GM04503 (cell line): Measurements from ENCODE around the gene ZNF462.
"Not testable (repeated sequence)": the region's sequence is repeated elsewhere in the genome, so short reads cannot be mapped to it uniquely, and the experiment has no call there.

Experiments
- DNase-seq: peaks from one replicate; pipeline ENCODE4 v3.0.0-alpha.2; 2012; ENCODE audit warnings: low read depth

Gene ZNF462

DNA sequence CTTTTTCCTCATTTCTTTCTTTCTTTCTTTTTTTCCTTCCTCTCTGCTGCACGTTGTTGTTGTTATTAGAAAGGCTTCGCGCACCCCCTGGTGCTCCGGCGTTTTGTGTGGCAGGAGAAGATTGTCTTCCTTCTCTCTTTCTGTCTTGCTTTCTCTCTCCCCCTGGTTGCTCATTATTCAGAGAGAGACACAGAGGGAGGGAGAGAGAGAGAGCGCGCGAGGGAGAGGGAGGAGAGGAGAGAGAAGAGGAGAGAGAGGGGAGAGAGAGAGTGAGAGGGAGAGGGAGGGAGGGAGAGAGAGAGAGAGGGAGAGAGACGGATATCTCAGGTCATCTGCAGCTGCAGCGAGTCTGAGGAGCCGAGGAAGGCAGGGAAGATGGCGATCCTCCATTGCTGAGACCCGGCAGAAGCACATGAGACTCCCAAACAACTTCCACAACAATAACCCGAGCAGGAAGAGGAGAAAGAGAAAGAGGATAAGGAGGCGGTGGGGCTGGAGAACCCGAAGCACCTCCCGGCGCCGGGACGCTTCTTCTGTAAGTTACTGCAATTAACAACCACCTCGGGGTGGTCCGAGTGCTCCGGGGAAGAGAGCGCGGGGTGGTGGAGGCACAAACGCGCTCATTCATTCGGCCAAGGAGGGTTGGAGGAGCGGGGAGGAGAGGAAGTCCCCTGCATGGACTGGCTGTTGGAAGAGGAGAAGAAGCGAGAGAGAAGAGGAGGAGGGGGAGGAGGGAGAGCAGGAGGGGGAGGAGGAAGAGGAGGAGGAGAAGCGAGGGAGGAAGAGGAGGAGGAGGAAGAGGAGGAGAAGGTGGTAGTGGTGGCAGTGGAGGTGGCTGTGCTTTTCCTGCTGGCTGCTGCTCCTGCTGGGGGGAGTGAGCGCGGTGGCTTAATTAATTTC is at the start of gene ZNF462:
ZNF462 (plus strand) TSS at position 346 of the 900 bp plus-strand sequence. CDS start 60,218 bp downstream, outside the sequence.
- peak; percentile 39 for DNase-seq

DNA sequence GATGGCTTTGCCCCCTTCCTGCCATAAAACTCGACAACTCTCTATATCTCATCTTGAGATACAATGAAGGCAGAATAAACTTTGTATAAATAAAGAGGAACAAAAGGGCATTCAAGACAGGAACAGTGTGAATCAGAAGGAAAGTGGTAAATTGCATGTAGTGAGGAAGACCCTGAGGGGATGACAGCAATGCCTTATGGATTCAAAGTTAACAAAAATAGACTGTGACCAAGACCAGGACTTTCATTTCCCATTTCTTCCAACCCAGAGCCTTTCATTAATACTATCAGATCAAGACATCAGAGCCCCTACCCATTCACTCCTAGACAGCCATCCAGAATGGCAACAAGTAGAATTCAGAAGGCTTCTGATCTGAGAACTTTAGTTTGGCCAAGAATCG is 46.4 kb upstream of the ZNF462 start:
- no peak for DNase-seq

- DNase-seq, result no peak
Observed at GRCh38 chr9:106818034-106818433, 44.9 kb upstream of the ZNF462 start.

DNA sequence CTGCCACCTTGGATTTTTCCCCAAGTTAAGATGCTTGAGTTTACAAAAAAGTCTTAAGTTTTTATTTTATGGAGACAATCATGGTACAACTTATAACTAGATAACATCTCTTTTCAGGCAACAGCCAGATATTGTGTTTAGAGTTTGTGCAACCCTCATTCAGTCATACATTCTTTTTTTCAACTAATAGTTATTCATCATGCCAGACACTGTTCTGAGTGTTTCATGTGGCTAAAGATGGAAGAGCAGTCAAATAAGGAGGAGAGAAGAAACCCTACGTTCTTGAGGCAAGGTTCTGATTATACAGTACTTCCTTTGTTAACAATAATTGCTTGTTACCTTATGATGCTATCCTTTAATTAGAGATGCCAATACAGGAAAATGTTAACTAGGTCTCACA is 42.1 kb upstream of the ZNF462 start:
- DNase-seq, result no peak

- DNase-seq, result no peak
Observed at GRCh38 chr9:106828070-106828469, 34.9 kb upstream of the ZNF462 start.

- no peak for DNase-seq
Observed at GRCh38 chr9:106828965-106829364, 34.0 kb upstream of the ZNF462 start.

DNA sequence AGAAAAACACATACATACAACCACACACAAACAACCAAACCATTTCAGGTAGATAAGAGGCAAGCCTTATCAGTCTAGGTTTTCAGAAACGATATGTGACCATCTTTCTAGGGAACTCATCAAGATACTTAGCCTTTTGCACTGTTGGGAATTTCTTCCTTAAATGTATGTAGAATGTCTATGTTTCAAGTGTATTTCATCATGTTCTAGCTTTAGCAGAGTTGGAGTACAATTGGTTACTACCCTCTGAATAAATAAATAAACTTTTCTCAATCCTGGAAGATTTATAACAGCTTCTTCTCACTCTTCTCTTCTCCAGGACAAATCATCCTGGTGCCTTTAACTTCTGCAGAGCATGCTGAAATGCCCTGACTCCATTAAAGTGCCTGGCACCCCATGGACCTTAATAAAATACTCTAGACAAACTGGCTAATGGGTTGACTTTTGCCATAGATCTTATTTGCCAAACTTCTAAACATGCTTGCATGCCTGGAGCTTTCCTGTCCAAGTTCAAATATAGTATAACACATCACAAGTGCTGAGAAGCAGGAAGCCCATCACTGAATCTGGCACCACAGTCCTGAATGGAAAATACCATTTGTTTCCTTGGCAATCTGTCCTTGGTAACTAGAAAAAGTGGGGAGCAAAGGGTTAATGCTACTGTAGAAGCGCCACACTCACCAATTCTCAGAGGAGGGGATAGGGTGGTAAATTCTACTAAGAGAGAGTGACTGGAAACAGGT is 33.1 kb upstream of the ZNF462 start:
- no peak for DNase-seq

DNA sequence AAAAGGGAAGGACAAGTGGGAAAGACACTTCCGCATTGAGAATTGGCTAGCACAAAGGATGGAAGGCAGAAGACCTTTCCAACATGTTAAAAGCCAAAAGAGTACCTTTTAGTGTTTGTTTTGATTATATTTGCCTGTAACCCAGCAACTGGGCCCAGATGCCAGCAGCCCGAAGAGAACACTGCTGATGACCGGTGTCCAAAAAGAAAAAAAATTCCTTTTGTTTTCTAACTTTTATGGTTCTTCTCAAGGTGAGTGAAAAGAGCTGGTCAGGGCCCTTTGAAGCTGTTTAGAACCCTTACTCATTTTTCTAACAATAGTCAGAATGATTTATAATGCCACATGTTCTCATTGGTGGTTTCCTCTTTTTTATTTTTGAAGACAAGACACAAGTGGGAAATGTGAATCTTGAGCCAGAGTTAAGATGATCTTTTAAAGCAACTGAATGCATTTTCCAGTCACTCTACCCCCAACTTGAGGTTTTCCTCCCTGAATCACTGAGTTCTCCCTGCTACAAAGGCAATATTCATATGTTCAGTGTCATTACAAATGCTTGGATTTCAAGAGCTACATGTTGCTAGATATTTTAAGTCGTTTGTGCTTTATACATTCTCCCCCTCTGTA is 32.3 kb upstream of the ZNF462 start:
- no peak for DNase-seq

GRCh38 chr9:106834888-106835287 is 28.1 kb upstream of the ZNF462 start:
- no peak for DNase-seq

GRCh38 chr9:106835840-106836239 is 27.1 kb upstream of the ZNF462 start:
- DNase-seq, result no peak

DNA sequence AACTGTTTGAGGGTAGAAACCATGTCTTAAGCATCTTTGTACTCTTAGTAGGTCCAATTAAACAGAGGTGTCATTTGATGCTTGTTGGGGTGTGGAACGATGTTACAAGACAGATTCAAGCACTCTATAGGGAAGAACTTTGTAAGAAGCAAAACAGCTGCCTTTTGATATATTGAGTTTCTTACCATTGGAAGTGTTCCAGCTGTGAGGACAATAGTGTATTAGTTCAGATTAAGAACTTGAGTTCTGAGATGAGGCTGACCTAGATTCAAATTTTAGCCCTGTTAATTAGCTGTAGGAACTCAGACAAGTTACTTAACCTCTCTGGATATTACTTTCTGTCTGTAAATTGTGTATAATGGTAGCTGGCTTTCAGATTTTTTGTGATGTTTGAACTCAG is 19.6 kb upstream of the ZNF462 start:
- no peak for DNase-seq

DNA sequence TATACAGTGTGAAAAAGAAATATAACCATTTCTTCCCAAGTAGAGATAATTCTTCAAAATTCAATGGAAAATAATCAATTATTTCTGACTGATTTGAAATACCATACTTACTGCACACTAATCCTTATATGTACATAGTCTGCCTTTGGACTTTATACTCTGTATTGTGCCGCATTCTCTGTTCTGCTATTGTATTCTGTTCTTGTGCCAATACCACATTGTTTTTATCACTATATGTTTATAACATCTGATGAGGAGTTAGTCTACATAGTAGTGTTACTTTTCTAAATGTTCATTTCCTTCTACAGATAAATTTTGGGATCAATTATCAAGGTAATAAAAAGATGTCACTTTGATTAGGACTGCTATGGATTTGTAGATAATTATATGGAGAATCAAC is 16.7 kb upstream of the ZNF462 start:
- no peak for DNase-seq

DNA sequence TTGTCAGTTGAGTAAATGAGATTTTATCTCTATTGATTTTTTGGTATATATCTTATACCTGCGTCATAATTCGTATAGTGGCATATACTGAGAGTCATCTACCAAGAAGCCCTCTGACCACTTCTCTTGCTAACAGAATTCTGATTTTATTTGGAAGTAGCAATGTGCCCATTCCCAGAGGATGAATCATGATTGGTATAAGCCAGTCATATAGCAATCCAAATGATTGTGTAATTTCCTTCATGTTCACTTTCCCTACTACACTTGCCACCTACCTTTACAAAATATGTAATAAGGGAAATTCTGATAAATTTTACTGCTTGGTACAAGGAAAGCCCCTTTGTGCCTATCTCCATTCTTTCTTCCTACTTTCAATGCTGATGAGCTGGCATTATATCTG is 16.1 kb upstream of the ZNF462 start:
- no peak for DNase-seq

DNA sequence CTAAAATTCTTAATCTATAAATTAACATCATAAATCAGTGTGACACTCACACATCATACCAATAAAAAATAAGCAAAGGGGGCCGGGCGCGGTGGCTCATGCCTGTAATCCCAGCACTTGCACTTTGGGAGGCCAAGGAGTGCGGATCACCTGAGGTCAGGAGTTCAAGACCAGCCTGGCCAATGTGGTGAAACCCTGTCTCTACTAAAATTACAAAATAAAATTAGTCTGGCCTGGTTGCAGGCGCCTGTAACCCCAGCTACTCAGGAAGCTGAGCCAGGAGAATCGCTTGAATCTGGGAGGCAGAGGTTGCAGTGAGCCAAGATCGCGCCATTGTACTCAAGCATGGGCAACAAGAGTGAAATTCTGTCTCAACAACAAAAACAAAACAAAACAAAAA is 11.3 kb upstream of the ZNF462 start:
- not testable (repeated sequence) for DNase-seq

DNA sequence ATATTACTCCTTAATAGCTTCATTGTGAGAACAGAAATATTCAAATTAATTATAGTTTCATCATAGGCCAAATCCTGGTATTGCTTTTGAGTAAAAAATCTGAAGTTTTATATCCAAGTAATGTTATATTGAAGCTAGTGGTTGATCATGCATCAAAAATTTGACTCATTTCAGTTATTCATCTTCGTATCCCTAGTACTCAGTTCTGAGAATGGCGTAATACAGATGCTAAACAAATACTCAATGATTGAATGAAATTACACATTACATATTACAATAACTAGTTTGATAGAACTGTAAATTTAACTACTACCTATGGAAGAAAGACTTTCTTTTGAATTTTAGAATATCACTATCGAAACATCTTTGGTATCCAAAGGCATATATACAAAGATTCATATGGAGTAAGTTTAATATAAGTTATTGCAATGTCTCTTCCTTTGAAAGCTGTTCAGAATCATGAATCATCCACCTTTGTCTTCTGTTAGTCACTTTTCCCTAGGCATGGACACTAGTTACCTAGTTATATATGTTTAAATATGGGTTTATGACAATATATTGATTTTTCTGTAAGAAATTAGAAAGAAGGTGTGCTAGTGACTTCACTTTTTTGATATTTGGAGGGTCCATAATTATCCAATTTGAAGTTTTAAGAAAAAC is 5.0 kb upstream of the ZNF462 start:
- no peak for DNase-seq

- no peak for DNase-seq
Observed at GRCh38 chr9:106859957-106860720, 2.8 kb upstream of the ZNF462 start.

- DNase-seq, result no peak
Observed at GRCh38 chr9:106860721-106861639, 2.0 kb upstream of the ZNF462 start.

- no peak for DNase-seq
Observed at GRCh38 chr9:106861640-106862109, 1.3 kb upstream of the ZNF462 start.

DNA sequence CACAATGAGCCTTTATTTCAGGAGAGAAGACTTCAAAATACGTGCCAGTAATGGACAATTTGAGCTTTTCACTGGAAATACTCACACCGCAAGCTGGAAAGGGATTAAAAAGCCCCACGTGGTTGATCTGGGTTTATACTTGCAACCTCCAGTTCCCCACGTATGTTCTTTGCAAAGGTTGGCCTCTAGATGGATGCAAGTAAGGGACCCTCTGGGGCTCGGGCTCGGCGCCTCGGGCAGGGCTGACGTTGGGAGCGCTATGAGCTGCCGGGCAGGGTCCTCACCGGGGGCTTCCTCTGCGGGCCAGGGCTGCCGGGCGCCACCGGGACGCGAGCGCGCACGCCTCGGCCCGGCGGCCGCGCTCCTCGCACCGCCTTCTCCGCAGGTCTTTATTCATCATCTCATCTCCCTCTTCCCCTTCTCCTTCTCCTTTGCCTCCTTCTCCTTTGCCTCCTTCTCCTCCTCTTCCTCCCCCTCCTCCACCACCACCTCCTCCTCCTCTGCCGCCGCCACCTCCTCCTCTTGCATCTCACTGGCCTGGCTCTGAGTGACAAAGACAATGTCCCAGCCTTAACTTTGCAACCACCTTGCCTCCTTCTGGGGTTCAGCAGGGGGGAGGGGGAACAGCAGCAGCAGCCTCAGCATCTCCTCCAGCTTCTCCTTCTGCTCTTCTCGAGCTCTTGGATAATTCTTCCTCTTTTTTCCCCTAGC is 701 bp upstream of the ZNF462 start:
- no peak for DNase-seq
